Thymus (tissue), 11 donors: ENCODE results near the gene BANK1. TPM values are rescaled to one million over a fixed set of nuclear protein-coding genes. Genes with fewer than 3 reads are reported as not detected.

Experiments
- DNase-seq, 9 donors: peaks; one replicate each; pipeline ENCODE4 v3.0.0-alpha.2; 2013; ENCODE audit warnings: low spot score in 9 of 9, low read depth in 6 of 9, missing footprints in 1 of 9
- H3K27ac ChIP-seq, 2 donors: one replicate each; pipeline ENCODE4 v1.5.1; 2013; ENCODE audit warnings: control low read depth in 1 of 2, low read depth in 1 of 2, low read length in 1 of 2, mild to moderate bottlenecking in 1 of 2, moderate library complexity in 1 of 2
- H3K27me3 ChIP-seq, 2 donors: one replicate each; pipeline ENCODE4 v1.5.1; 2013; ENCODE audit warnings: low read length in 1 of 2; ENCODE audit not compliant: control insufficient read depth in 2 of 2, insufficient read depth in 1 of 2
- H3K36me3 ChIP-seq, 2 donors: one replicate each; pipeline ENCODE4 v1.5.1; 2013; ENCODE audit warnings: low read length in 1 of 2, mild to moderate bottlenecking in 1 of 2, moderate library complexity in 1 of 2; ENCODE audit not compliant: control insufficient read depth in 2 of 2, insufficient read depth in 2 of 2
- H3K4me1 ChIP-seq, 2 donors: one replicate each; pipeline ENCODE4 v1.5.1; 2013; ENCODE audit warnings: low read length in 2 of 2; ENCODE audit not compliant: control insufficient read depth in 2 of 2, insufficient read depth in 2 of 2
- H3K4me3 ChIP-seq, 2 donors: one replicate each; pipeline ENCODE4 v1.5.1; 2013; ENCODE audit warnings: low read length in 2 of 2, control low read depth in 1 of 2, mild to moderate bottlenecking in 1 of 2
- H3K9me3 ChIP-seq, 2 donors: one replicate each; pipeline ENCODE4 v1.5.1; 2013; ENCODE audit warnings: low read length in 1 of 2, mild to moderate bottlenecking in 1 of 2; ENCODE audit not compliant: control insufficient read depth in 2 of 2, insufficient read depth in 1 of 2
- WGBS: extraction: QIAGEN DNeasy Blood & Tissue Kit; methylation state at CpG from one replicate; pipeline ENCODE4 v1.1.7; 2013; 5-methylcytosine and 5-hydroxymethylcytosine counted together
- polyA plus RNA-seq: library from polyadenylated mRNA; stranded (reverse); fragments of 200-250 nt; gene quantifications from one replicate; pipeline ENCODE4 v1.2.3, GENCODE V29; 2013
- total RNA-seq: library from RNA; stranded (reverse); fragments of 120-200 nt; gene quantifications from one replicate; pipeline ENCODE4 v1.2.4, GENCODE V29; 2013
- donor health status: healthy.

Gene BANK1
- total and polyA plus RNA-seq, 2 donors: 1.7 to 10.9 TPM

- no peaks in the 10 kb centered on the region for H3K27me3 ChIP-seq
- H3K36me3 ChIP-seq: no peaks in the 10 kb centered on the region
- no peaks in the 10 kb centered on the region for H3K9me3 ChIP-seq
- no peaks in the 10 kb centered on the region for H3K4me1 ChIP-seq
- 92% methylated on average over 1 of the region's 1 CpG for whole genome bisulfite sequencing
- H3K4me3 ChIP-seq: no peak overlapping the region
- no peak overlapping the region for H3K27ac ChIP-seq
- no peak for DNase-seq
These were observed 64.7 kb downstream of the BANK1 start for GRCh38 chr4:101855239-101855638.

GRCh38 chr4:101856149-101856548 lies 65.6 kb downstream of the BANK1 start:
- 93% methylated on average over 2 of the region's 2 CpGs for WGBS
- DNase-seq: no peak

GRCh38 chr4:101857176-101857575 lies 66.6 kb downstream of the BANK1 start:
- no peak for DNase-seq
- Histone ChIP-seq H3K36me3 (no peaks in the 10 kb centered on the region), H3K27me3 (no peaks in the 10 kb centered on the region), H3K4me3 (no peak overlapping the region), H3K9me3 (no peaks in the 10 kb centered on the region), H3K4me1 (no peaks in the 10 kb centered on the region), H3K27ac (no peak overlapping the region)
- WGBS: 98% methylated on average over 2 of the region's 2 CpGs

More at GRCh38 chr4:101856149-101856548, 65.6 kb downstream of the BANK1 start:
- Histone ChIP-seq H3K4me1 (no peaks in the 10 kb centered on the region), H3K27ac (no peak overlapping the region), H3K27me3 (no peaks in the 10 kb centered on the region), H3K9me3 (no peaks in the 10 kb centered on the region), H3K36me3 (no peaks in the 10 kb centered on the region), H3K4me3 (no peak overlapping the region)

DNA sequence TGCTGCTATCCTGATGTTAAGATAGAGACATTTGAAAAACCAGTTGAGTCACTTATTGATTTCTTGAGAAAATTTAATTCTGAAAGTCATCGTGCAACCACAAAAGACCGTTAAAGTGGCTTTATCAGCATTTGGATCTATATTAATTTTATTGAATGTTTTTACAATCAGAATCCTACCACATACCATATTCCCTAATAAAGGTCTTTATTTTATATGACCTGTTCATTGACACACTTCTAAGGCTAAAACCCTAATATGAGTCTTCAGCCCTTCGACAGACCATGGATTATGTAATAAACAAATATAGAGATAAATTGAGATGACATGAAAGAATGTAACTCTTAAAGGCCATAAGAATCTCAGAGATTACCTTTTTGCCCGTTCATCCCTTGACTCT lies 68.1 kb downstream of the BANK1 start:
- Histone ChIP-seq H3K9me3 (no peaks in the 10 kb centered on the region), H3K27ac (no peak overlapping the region), H3K4me1 (no peaks in the 10 kb centered on the region), H3K36me3 (no peaks in the 10 kb centered on the region), H3K4me3 (no peak overlapping the region), H3K27me3 (no peaks in the 10 kb centered on the region)
- WGBS: 96% methylated on average over 4 of the region's 4 CpGs
- no peak for DNase-seq

GRCh38 chr4:101862595-101862994 lies 72.1 kb downstream of the BANK1 start:
- WGBS: 94% methylated on average over 2 of the region's 2 CpGs
- Histone ChIP-seq H3K27me3 (no peaks in the 10 kb centered on the region), H3K4me1 (no peaks in the 10 kb centered on the region), H3K9me3 (no peaks in the 10 kb centered on the region), H3K4me3 (no peak overlapping the region), H3K36me3 (no peaks in the 10 kb centered on the region), H3K27ac (no peak overlapping the region)
- no peak for DNase-seq

DNA sequence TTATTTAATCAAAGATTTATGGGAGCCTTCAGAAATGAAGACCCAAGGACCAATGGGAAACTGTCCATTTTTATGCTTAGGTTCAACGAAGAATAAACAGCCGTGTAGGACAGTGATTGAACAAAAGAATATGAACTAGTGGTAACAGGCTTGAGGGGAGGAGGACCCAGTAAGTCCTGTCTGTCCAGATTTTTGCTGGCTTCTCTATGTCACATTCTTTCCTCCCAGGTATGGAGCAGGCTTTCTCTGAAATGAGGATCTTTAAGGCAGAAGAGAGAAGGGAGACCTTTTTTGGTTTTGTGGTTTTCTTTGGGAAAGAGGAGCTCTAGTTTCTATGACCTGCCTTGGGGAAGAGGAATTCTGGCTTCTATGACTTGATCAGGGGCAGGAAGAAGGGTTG lies 74.1 kb downstream of the BANK1 start:
- no peaks in the 10 kb centered on the region for H3K36me3 ChIP-seq
- H3K9me3 ChIP-seq: no peaks in the 10 kb centered on the region
- no peak overlapping the region for H3K27ac ChIP-seq
- no peak overlapping the region for H3K4me3 ChIP-seq
- no peaks in the 10 kb centered on the region for H3K27me3 ChIP-seq
- no peak for DNase-seq
- WGBS: 94% methylated on average over 2 of the region's 2 CpGs
- H3K4me1 ChIP-seq: no peaks in the 10 kb centered on the region

DNA sequence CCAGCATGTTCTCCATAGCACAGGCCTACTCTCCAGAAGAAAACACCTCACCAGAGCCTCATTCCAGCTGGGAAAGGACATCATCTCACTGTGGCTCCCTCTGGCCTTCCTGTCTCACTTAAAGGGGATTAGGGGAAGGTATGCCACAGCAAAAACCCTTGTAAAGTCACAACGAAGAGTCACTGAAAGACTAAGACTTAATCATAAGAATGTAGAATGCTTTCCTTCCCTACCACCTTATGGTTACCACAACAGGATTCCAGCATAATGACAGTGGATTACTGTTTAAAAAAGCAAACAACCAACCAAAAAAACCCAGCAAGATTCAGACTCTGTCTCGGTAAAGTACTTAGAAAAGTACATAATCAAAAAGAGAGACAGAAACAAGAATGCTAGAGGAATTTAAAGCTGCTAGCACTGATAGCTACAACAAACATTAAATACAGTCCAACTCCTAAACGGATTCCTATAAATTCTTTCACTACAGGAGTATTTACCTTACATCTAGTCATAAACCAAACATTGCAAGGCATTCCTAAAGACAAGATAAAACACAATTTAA lies 75.1 kb downstream of the BANK1 start:
- H3K9me3 ChIP-seq: no peaks in the 10 kb centered on the region
- no peak for DNase-seq
- no peaks in the 10 kb centered on the region for H3K4me1 ChIP-seq
- H3K4me3 ChIP-seq: no peak overlapping the region
- no peaks in the 10 kb centered on the region for H3K27me3 ChIP-seq
- no peak overlapping the region for H3K27ac ChIP-seq
- 78% methylated on average over 3 of the region's 3 CpGs for WGBS
- H3K36me3 ChIP-seq: no peaks in the 10 kb centered on the region

DNA sequence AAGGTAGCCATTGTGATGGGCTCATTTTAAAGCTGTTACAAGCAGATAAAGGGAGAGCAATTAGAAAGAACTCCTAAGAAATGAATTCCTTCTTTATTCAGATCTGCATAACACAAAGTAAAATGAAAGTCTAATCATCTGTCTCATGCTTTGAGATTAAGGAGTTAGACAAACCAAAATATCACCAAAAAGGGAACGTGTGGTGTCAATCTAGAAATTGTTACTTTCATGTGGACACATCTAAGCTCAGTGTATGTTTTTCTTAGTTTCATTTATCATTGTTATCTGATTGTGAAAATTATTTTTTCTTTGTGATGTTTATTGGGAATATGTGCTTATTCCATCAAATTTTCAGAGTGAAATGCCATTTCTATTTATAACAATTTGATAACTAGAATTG lies 80.3 kb downstream of the BANK1 start:
- DNase-seq: no peak
- Histone ChIP-seq H3K36me3 (no peaks in the 10 kb centered on the region), H3K4me1 (no peaks in the 10 kb centered on the region), H3K27me3 (no peaks in the 10 kb centered on the region), H3K4me3 (no peak overlapping the region), H3K27ac (no peak overlapping the region), H3K9me3 (no peaks in the 10 kb centered on the region)
- WGBS: 65% methylated on average over 1 of the region's 1 CpG

- no peaks in the 10 kb centered on the region for H3K4me1 ChIP-seq
- WGBS: 90% methylated on average over 2 of the region's 2 CpGs
- H3K27ac ChIP-seq: no peak overlapping the region
- H3K27me3 ChIP-seq: no peaks in the 10 kb centered on the region
- no peak overlapping the region for H3K4me3 ChIP-seq
- H3K9me3 ChIP-seq: no peaks in the 10 kb centered on the region
- H3K36me3 ChIP-seq: no peaks in the 10 kb centered on the region
- no peak for DNase-seq
These were observed 81.6 kb downstream of the BANK1 start for GRCh38 chr4:101871962-101872676.
